Stimulated activated effector memory CD8-positive, alpha-beta T cell treated with anti-CD3 and anti-CD28 coated beads, Interleukin-12 subunit alpha, Interleukin-12 subunit beta, amount 100 ng/mL, for 72 hours (primary cell): ENCODE results near the gene NACAD.

Experiments used
- ATAC-seq: fragments of 150-1000 bp; cut with Tn5 transposase; 2 replicates; pipeline ENCODE4 v1.10.0; 2021
- DNase-seq, 2 donors: peaks; one replicate each; pipeline ENCODE4 v3.0.0; 2021 to 2022; ENCODE audit warnings: low spot score in 2 of 2
- H3K27ac Mint-ChIP-seq: one replicate; pipeline ENCODE4 v1.8.0; 2022; ENCODE audit warnings: mild to moderate bottlenecking, mixed read lengths
- H3K36me3 Mint-ChIP-seq: one replicate; pipeline ENCODE4 v1.8.0; 2022; ENCODE audit warnings: mild to moderate bottlenecking, mixed read lengths
- H3K4me1 Mint-ChIP-seq: one replicate; pipeline ENCODE4 v1.8.0; 2022; ENCODE audit warnings: mixed read lengths
- H3K4me3 Mint-ChIP-seq: one replicate; pipeline ENCODE4 v1.8.0; 2022; ENCODE audit warnings: mild to moderate bottlenecking, mixed read lengths
- H3K9me3 Mint-ChIP-seq: one replicate; pipeline ENCODE4 v1.8.0; 2022; ENCODE audit warnings: mixed read lengths

NACAD gene

DNA sequence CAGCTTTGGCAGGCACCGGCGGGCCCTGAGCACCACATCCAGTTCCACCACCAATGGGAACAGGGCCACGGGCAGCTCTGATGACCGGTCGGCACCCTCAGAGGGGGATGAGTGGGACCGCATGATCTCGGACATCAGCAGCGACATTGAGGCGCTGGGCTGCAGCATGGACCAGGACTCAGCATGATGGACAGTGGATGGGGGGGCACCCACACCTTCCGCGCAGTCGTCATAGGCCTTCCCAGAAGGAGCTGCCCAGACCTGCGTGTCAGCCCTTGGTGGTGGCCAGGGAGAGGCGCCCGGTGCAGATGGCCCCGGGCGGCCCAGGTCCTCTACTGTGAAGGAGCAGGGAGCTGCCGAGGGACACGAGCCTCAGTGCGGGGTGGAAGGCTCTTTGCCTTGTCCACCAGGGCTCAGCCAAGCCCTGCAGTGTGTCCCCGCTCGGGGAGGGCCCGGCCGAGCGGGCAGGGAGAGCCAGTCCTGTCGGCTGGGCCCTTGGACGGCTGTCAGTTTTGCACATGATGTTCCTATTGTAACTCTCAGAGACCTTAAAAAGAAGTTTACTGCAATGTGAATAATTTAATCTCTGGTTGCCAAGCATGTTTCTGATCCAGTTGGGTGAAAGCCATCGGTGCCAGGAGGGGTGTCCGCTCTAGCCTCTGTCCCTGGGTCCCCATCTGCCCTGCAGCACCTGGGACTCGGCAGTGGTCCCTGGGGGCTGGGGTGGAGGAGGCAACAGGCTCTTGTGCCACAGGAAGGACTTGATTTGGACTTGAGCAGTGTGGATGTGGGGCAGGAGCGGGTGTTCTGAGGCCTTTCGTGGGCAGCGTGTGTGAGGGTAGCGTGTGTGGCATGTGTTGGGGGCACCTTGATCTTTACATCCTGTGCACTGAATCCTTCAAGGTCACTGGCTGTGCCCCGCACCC, 12.6 kb downstream of the NACAD start:
- Mint-ChIP-seq H3K4me1 (peaks cover 51% of the 10 kb centered on the region), H3K27ac (no peak overlapping the region), H3K36me3 (peaks cover 77% of the 10 kb centered on the region), H3K9me3 (no peaks in the 10 kb centered on the region), H3K4me3 (no peak overlapping the region)
- ATAC-seq (no peak), DNase-seq (no peak)

- Mint-ChIP-seq H3K4me3 (no peak overlapping the region), H3K36me3 (peaks cover 79% of the 10 kb centered on the region), H3K27ac (peak overlapping the region; percentile 73), H3K4me1 (peaks cover 51% of the 10 kb centered on the region), H3K9me3 (no peaks in the 10 kb centered on the region)
- DNase-seq = no peak
- ATAC-seq = no peak
Measured at GRCh38 chr7:45075355-45075644, 13.5 kb downstream of the NACAD start.

- ATAC-seq (no peak), DNase-seq (no peak)
- Mint-ChIP-seq H3K4me3 (no peak overlapping the region), H3K4me1 (peaks cover 46% of the 10 kb centered on the region), H3K9me3 (no peaks in the 10 kb centered on the region), H3K36me3 (peaks cover 80% of the 10 kb centered on the region), H3K27ac (peak overlapping the region; percentile 73)
Measured at GRCh38 chr7:45074528-45075354, 14.0 kb downstream of the NACAD start.

- ATAC-seq (no peak), DNase-seq (no peak)
- Mint-ChIP-seq H3K4me1 (peaks cover 38% of the 10 kb centered on the region), H3K9me3 (no peaks in the 10 kb centered on the region), H3K4me3 (no peak overlapping the region), H3K36me3 (peaks cover 88% of the 10 kb centered on the region), H3K27ac (peak overlapping the region; percentile 56)
Measured at GRCh38 chr7:45073786-45074527, 14.8 kb downstream of the NACAD start.

DNA sequence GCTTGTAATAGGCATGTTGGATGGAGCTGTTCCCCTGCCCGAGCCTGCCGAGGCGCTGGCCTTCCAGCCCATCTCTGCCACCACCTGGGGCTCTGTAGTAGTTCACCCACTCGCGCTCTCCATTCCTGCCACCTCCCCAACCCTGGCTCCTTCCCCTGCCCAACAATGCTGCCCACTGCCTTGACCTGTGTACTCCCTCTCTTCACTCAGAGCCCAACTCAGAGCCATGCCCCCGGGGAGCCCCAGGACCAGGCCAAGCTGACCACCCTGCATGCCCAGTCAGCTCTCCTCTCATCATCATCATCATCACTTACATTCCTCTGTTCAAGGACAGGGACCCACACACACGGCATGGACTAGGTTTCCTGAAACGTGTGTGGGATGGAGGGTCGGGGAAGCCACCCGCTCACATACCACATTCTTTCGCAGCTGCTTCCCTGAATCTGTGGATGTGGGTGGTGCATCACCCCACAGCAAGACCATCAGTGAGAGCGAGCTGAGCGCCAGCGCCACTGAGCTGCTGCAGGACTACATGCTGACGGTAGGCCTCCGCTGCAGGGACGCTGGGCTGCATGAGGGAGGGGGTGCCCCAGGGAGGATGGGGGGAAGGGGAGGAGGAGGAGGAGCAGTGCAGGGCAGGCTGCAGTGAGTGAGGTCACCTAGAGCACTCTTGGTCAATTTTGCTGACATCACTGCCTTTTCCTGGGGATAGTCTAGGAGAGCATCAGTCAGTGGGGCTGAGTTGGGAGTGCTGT, 15.6 kb downstream of the NACAD start:
- Mint-ChIP-seq H3K36me3 (peaks cover 94% of the 10 kb centered on the region), H3K27ac (peak overlapping the region; percentile 56), H3K9me3 (no peaks in the 10 kb centered on the region), H3K4me3 (no peak overlapping the region), H3K4me1 (peaks cover 41% of the 10 kb centered on the region)
- ATAC-seq = no peak
- DNase-seq = no peak

- peaks cover 44% of the 10 kb centered on the region for H3K4me1 Mint-ChIP-seq
- DNase-seq = no peak
- no peak for ATAC-seq
- peak overlapping the region; percentile 56 for H3K27ac Mint-ChIP-seq
- H3K36me3 Mint-ChIP-seq = peaks cover 94% of the 10 kb centered on the region
- no peaks in the 10 kb centered on the region for H3K9me3 Mint-ChIP-seq
- no peak overlapping the region for H3K4me3 Mint-ChIP-seq
Measured at GRCh38 chr7:45072131-45073030, 16.4 kb downstream of the NACAD start.

DNA sequence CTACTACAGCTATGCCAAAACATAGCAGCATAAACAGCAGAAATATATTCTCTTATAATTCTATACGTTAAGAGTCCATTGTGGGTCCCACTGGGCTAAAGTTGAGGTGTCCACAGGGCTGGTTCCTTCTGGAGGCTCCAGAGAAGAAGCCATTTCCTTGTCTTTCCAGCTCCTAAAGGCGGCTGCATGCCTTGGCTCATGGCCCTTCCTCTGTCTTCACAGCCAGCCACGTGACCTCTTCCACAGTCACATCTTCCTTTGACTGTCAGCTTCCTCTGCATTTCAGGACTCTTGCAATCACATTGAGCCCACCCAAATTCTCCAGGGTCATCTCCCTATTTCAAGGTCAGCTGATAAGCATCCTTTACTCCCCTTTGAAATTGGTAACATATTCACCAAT, 17.2 kb downstream of the NACAD start:
- DNase-seq (no peak), ATAC-seq (no peak)
- H3K4me3 Mint-ChIP-seq = no peak overlapping the region
- peaks cover 44% of the 10 kb centered on the region for H3K4me1 Mint-ChIP-seq
- peaks cover 94% of the 10 kb centered on the region for H3K36me3 Mint-ChIP-seq
- no peaks in the 10 kb centered on the region for H3K9me3 Mint-ChIP-seq
- peak overlapping the region; percentile 56 for H3K27ac Mint-ChIP-seq

GRCh38 chr7:45070254-45070642, 18.5 kb downstream of the NACAD start:
- DNase-seq (no peak), ATAC-seq (no peak)
- Mint-ChIP-seq H3K4me3 (no peak overlapping the region), H3K4me1 (peaks cover 52% of the 10 kb centered on the region), H3K36me3 (peaks cover 96% of the 10 kb centered on the region), H3K27ac (peak overlapping the region; percentile 84), H3K9me3 (no peaks in the 10 kb centered on the region)

- ATAC-seq (no peak), DNase-seq (no peak)
- Mint-ChIP-seq H3K27ac (peak overlapping the region; percentile 84), H3K4me1 (peaks cover 53% of the 10 kb centered on the region), H3K4me3 (no peak overlapping the region), H3K9me3 (no peaks in the 10 kb centered on the region), H3K36me3 (peaks cover 96% of the 10 kb centered on the region)
Measured at GRCh38 chr7:45069444-45070253, 19.1 kb downstream of the NACAD start.

GRCh38 chr7:45068236-45069023, 20.3 kb downstream of the NACAD start:
- Mint-ChIP-seq H3K4me1 (peaks cover 49% of the 10 kb centered on the region), H3K36me3 (peaks cover 96% of the 10 kb centered on the region), H3K4me3 (no peak overlapping the region), H3K9me3 (no peaks in the 10 kb centered on the region), H3K27ac (peak overlapping the region; percentile 84)
- ATAC-seq (no peak), DNase-seq (no peak)

GRCh38 chr7:45067582-45067981, 21.2 kb downstream of the NACAD start:
- ATAC-seq = no peak
- DNase-seq = no peak
- Mint-ChIP-seq H3K27ac (peak overlapping the region; percentile 84), H3K4me3 (no peak overlapping the region), H3K4me1 (peaks cover 49% of the 10 kb centered on the region), H3K9me3 (no peaks in the 10 kb centered on the region), H3K36me3 (peaks cover 96% of the 10 kb centered on the region)

DNA sequence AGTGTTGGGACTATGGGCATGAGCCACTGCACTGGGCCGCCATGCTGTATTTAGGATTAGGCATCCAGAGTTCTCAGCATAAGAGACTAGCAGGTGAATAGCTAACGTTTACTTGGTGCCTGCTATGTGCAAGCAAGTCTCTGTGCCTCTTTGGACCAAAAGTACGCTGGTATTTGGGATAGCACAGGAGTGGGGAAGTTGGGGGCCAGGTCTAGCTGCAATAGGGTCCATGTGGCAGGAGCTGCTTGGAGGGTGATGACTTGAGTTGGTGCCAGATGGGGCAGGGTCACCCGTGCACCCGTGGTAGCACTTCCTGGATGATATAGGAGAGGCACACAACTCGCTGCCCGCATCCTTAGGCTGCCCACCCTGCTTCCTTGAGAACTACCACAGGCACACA, 22.4 kb downstream of the NACAD start:
- no peak for ATAC-seq
- Mint-ChIP-seq H3K4me3 (no peak overlapping the region), H3K36me3 (peaks cover 100% of the 10 kb centered on the region), H3K4me1 (peaks cover 59% of the 10 kb centered on the region), H3K27ac (peak overlapping the region; percentile 57), H3K9me3 (no peaks in the 10 kb centered on the region)
- no peak for DNase-seq
